H1 (cell line): ENCODE results near the gene ACOT11.

ENCODE experiments used
- BCL11A ChIP-seq, 2 experiments: IDR thresholded peaks; one replicate each; pipeline ENCODE4 v1.6.1; 2011; ENCODE audit warnings: low read depth in 2 of 2, low read length in 2 of 2, mild to moderate bottlenecking in 2 of 2
- CHD2 ChIP-seq: IDR thresholded peaks from 2 replicates; pipeline ENCODE4 v1.6.1; 2012; ENCODE audit warnings: low read length, improper control_type of control experiment
- CTBP2 ChIP-seq: IDR thresholded peaks from 2 replicates; pipeline ENCODE4 v1.7.0; 2011; ENCODE audit warnings: borderline replicate concordance, mild to moderate bottlenecking, moderate library complexity, mixed read lengths, low read length; ENCODE audit not compliant: insufficient read depth, insufficient read length
- CTCF ChIP-seq, 3 experiments: IDR thresholded peaks; 1 replicate in 2 of 3; 2 replicates in 1 of 3; pipeline versions ENCODE4 v1.5.1 to v1.6.1; 2011; ENCODE audit warnings: low read length in 3 of 3, mild to moderate bottlenecking in 3 of 3, inconsistent platforms in 2 of 3, low read depth in 1 of 3, moderate library complexity in 1 of 3; ENCODE audit not compliant: insufficient read depth in 1 of 3; ENCODE audit errors: control extremely low read depth in 1 of 3
- EZH2 ChIP-seq: fragments of 200-600 bp; sonication (generic); IDR thresholded peaks from 2 replicates; pipeline ENCODE4 v1.7.1; 2012; ENCODE audit warnings: low read depth, mild to moderate bottlenecking, moderate library complexity, low read length, inconsistent platforms; ENCODE audit not compliant: severe bottlenecking
- POLR2A ChIP-seq, 2 experiments: IDR thresholded peaks; 1 replicate in 1 of 2; 2 replicates in 1 of 2; pipeline ENCODE4 v1.6.1; 2011; ENCODE audit warnings: low read depth in 2 of 2, low read length in 2 of 2, mild to moderate bottlenecking in 2 of 2; ENCODE audit errors: control extremely low read depth in 1 of 2
- SIN3A ChIP-seq, 2 experiments: IDR thresholded peaks in 1 of 2; conservative IDR thresholded peaks in 1 of 2; 2 replicates each; pipeline ENCODE4 v1.6.1; 2011 to 2012; ENCODE audit warnings: low read length in 2 of 2, improper control_type of control experiment in 1 of 2, low read depth in 1 of 2, mild to moderate bottlenecking in 1 of 2
- TBP ChIP-seq: IDR thresholded peaks from 2 replicates; pipeline ENCODE4 v1.6.1; 2011; ENCODE audit warnings: low read depth, low read length, improper control_type of control experiment

GRCh38 chr1:54558434-54559030 is 10.5 kb downstream of the ACOT11 start:
- no peak for TF ChIP-seq CHD2
- TF ChIP-seq CTCF (IDR thresholded peaks at IDR 0.05; ENCODE audit: control extremely low read depth in 1 of 3, insufficient read depth in 1 of 3, low read depth in 1 of 3, low read length in 3 of 3): no peak
- no peak for TF ChIP-seq POLR2A (IDR thresholded peaks at IDR 0.05; ENCODE audit: control extremely low read depth in 1 of 2, low read depth in 2 of 2, low read length in 2 of 2)
- TF ChIP-seq SIN3A (conservative IDR thresholded peaks at IDR 0.05 in 1 of 2, IDR thresholded peaks at IDR 0.05 in 1 of 2; ENCODE audit: low read depth in 1 of 2, low read length in 2 of 2): no peak
- no peak for TF ChIP-seq TBP
- TF ChIP-seq EZH2: no peak
- no peak for TF ChIP-seq BCL11A (IDR thresholded peaks at IDR 0.05; ENCODE audit: low read depth in 2 of 2, low read length in 2 of 2)
- TF ChIP-seq CTBP2: no peak
